ENCODE measurements around the gene IMPG2. TPM values are rescaled to one million over a fixed set of nuclear protein-coding genes. Genes with fewer than 3 reads are reported as not detected.

Gene IMPG2
- total RNA-seq, 2 experiments from 2014 or later: 0.45 to 0.66 TPM

- no peak overlapping the region for H3K27ac Mint-ChIP-seq
- H3K4me1 Mint-ChIP-seq (ENCODE audit: low read depth): no peaks in the 10 kb centered on the region
- H3K4me3 ChIP-seq (ENCODE audit: low read length): no peak overlapping the region
- H3K36me3 Mint-ChIP-seq (ENCODE audit: low read depth): peaks cover 59% of the 10 kb centered on the region
- H3K9me3 ChIP-seq (ENCODE audit: control insufficient read depth in 1 of 2, insufficient read depth in 1 of 2, low read length in 2 of 2): no peaks in the 10 kb centered on the region
- no peak for ATAC-seq (ENCODE audit: poor library complexity)
- H3K27me3 Mint-ChIP-seq: no peaks in the 10 kb centered on the region
- H3K36me3 ChIP-seq (ENCODE audit: insufficient read depth, low read length): peaks cover 45% of the 10 kb centered on the region
- intact Hi-C loops (cut with DNase I, micrococcal nuclease): no loop called here
- no peaks in the 10 kb centered on the region for H3K27me3 ChIP-seq (ENCODE audit: control insufficient read depth in 1 of 2, insufficient read depth in 2 of 2, low read length in 2 of 2)
- CTCF ChIA-PET: no interaction called here
- H3K4me3 Mint-ChIP-seq: no peak overlapping the region
- no peak for TF ChIP-seq CTCF (IDR thresholded peaks at IDR 0.05)
- POLR2A ChIA-PET: no interaction called here
- DNase-seq: no peak
- H3K9me3 Mint-ChIP-seq: no peaks in the 10 kb centered on the region
- no peaks in the 10 kb centered on the region for H3K4me1 ChIP-seq (ENCODE audit: insufficient read depth, low read length)
- no peak overlapping the region for H3K27ac ChIP-seq (ENCODE audit: low read depth in 1 of 2, low read length in 2 of 2)
Observed at GRCh38 chr3:101325393-101326134, 5.2 kb upstream of the IMPG2 start.

GRCh38 chr3:101319531-101319930 lies 844 bp downstream of the IMPG2 start:
- TF ChIP-seq CTCF (IDR thresholded peaks at IDR 0.05): no peak
- no peak for ATAC-seq (ENCODE audit: poor library complexity)
- CTCF ChIA-PET: no interaction called here
- H3K4me3 Mint-ChIP-seq: no peak overlapping the region
- DNase-seq: no peak
- Histone ChIP-seq H3K36me3 (ENCODE audit: insufficient read depth, low read length) (no peaks in the 10 kb centered on the region), H3K27me3 (ENCODE audit: control insufficient read depth in 1 of 2, insufficient read depth in 2 of 2, low read length in 2 of 2) (no peaks in the 10 kb centered on the region), H3K9me3 (ENCODE audit: control insufficient read depth in 1 of 2, insufficient read depth in 1 of 2, low read length in 2 of 2) (no peaks in the 10 kb centered on the region), H3K4me3 (ENCODE audit: low read length) (no peak overlapping the region), H3K27ac (ENCODE audit: low read depth in 1 of 2, low read length in 2 of 2) (no peak overlapping the region), H3K4me1 (ENCODE audit: insufficient read depth, low read length) (no peaks in the 10 kb centered on the region)
- no peak overlapping the region for H3K27ac Mint-ChIP-seq
- H3K9me3 Mint-ChIP-seq: no peaks in the 10 kb centered on the region
- peaks cover 12% of the 10 kb centered on the region for H3K36me3 Mint-ChIP-seq (ENCODE audit: low read depth)
- POLR2A ChIA-PET: no interaction called here
- H3K27me3 Mint-ChIP-seq: no peaks in the 10 kb centered on the region
- intact Hi-C loops (cut with DNase I, micrococcal nuclease): no loop called here
- no peaks in the 10 kb centered on the region for H3K4me1 Mint-ChIP-seq (ENCODE audit: low read depth)

- Histone ChIP-seq H3K27ac (ENCODE audit: low read depth in 1 of 2, low read length in 2 of 2) (no peak overlapping the region), H3K36me3 (ENCODE audit: insufficient read depth, low read length) (no peaks in the 10 kb centered on the region), H3K9me3 (ENCODE audit: control insufficient read depth in 1 of 2, insufficient read depth in 1 of 2, low read length in 2 of 2) (peaks cover 9 to 17% of the 10 kb centered on the region in 2 experiments), H3K4me1 (ENCODE audit: insufficient read depth, low read length) (no peaks in the 10 kb centered on the region), H3K4me3 (ENCODE audit: low read length) (no peak overlapping the region), H3K27me3 (ENCODE audit: control insufficient read depth in 1 of 2, insufficient read depth in 2 of 2, low read length in 2 of 2) (no peaks in the 10 kb centered on the region)
- intact Hi-C loops (cut with DNase I, micrococcal nuclease): no loop called here
- no peak for ATAC-seq (ENCODE audit: poor library complexity)
- CTCF ChIA-PET: no interaction called here
- POLR2A ChIA-PET: no interaction called here
- Mint-ChIP-seq H3K4me1 (ENCODE audit: low read depth) (no peaks in the 10 kb centered on the region), H3K4me3 (no peak overlapping the region), H3K27me3 (no peaks in the 10 kb centered on the region), H3K27ac (no peak overlapping the region), H3K36me3 (ENCODE audit: low read depth) (peaks cover 43% of the 10 kb centered on the region), H3K9me3 (peaks cover 12% of the 10 kb centered on the region)
- no peak for TF ChIP-seq CTCF (IDR thresholded peaks at IDR 0.05)
- DNase-seq: no peak
Observed at GRCh38 chr3:101312545-101312944, 7.8 kb downstream of the IMPG2 start.
